WERI-Rb-1 (cell line): ENCODE measurements around the gene PTGDR2.

ENCODE experiments used
- DNase-seq: peaks from one replicate; pipeline ENCODE4 v3.0.0-alpha.2; 2020
- H3K27ac ChIP-seq: fragments of 250-450 bp; sonication (Bioruptor Pico); 2 replicates; pipeline ENCODE4 v1.5.1; 2020; ENCODE audit warnings: mild to moderate bottlenecking, moderate library complexity
- H3K27me3 ChIP-seq: fragments of 250-450 bp; sonication (Bioruptor Pico); 2 replicates; pipeline ENCODE4 v1.5.1; 2021; ENCODE audit warnings: mild to moderate bottlenecking, low read depth, moderate library complexity; ENCODE audit not compliant: insufficient read depth, severe bottlenecking
- H3K36me3 ChIP-seq: fragments of 250-450 bp; sonication (Bioruptor Pico); 2 replicates; pipeline ENCODE4 v1.5.1; 2020; ENCODE audit warnings: mild to moderate bottlenecking, moderate library complexity
- H3K4me3 ChIP-seq: 2 replicates; pipeline ENCODE4 v1.5.1; 2011; ENCODE audit warnings: low read depth, mild to moderate bottlenecking, control low read depth, low read length
- H3K9me3 ChIP-seq: fragments of 250-450 bp; sonication (Bioruptor Pico); 2 replicates; pipeline ENCODE4 v1.5.1; 2021; ENCODE audit warnings: mild to moderate bottlenecking, moderate library complexity; ENCODE audit not compliant: severe bottlenecking
- TF ChIP-seq, protein P1 (sequence below): IDR thresholded peaks from 2 replicates; pipeline ENCODE4 v1.5.1; 2011; ENCODE audit warnings: low read depth, mild to moderate bottlenecking, control low read depth, inconsistent platforms, low read length

The PTGDR2 gene

DNA sequence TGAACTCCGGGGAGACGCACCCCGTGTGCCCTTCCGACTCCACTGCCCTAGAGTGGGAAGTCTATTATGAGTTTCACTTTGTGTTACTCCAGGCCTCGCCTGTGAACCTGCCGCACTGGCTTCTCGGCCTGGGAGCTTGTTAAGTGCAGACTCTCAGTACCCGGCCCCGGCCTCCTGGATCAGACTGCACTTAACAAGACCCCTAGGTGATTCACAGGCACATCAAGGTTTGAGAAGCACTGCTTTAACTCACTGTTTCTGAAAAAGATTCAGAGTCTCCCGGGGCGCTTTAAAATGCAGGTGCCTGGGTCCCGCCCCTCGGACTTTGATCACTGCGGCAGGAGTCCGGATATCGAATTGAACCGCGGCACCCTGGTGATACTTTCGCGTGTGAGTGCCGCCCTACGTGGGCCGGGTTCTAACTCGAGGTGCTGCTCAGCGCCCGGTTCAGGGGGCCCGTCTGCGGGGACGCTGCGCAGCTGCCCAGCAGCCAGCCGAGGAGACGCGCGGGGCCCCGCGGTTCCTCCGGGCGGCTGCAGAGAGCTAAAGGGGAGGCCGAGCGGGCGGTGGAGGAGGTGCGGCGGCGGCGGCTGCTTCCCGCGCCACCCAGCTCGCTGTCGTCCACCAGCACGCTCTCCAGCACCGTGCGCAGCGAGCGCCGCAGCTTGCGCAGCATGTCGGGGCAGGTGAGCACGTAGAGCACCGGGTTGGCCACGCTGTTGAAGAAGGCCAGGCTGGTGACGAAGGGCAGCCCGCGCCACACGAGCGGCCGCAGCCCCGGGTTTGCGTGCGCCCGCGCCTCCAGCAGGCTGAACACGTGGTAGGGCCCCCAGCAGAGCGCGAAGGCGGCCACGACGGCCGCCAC lies 3.4 kb downstream of the PTGDR2 start:
- no peaks in the 10 kb centered on the region for H3K27me3 ChIP-seq
- DNase-seq = no peak
- TF ChIP-seq, protein P1, sequence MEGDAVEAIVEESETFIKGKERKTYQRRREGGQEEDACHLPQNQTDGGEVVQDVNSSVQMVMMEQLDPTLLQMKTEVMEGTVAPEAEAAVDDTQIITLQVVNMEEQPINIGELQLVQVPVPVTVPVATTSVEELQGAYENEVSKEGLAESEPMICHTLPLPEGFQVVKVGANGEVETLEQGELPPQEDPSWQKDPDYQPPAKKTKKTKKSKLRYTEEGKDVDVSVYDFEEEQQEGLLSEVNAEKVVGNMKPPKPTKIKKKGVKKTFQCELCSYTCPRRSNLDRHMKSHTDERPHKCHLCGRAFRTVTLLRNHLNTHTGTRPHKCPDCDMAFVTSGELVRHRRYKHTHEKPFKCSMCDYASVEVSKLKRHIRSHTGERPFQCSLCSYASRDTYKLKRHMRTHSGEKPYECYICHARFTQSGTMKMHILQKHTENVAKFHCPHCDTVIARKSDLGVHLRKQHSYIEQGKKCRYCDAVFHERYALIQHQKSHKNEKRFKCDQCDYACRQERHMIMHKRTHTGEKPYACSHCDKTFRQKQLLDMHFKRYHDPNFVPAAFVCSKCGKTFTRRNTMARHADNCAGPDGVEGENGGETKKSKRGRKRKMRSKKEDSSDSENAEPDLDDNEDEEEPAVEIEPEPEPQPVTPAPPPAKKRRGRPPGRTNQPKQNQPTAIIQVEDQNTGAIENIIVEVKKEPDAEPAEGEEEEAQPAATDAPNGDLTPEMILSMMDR = no peak
- no peak overlapping the region for H3K4me3 ChIP-seq
- H3K9me3 ChIP-seq = no peaks in the 10 kb centered on the region
- H3K36me3 ChIP-seq = peaks cover 7% of the 10 kb centered on the region
- H3K27ac ChIP-seq = no peak overlapping the region

DNA sequence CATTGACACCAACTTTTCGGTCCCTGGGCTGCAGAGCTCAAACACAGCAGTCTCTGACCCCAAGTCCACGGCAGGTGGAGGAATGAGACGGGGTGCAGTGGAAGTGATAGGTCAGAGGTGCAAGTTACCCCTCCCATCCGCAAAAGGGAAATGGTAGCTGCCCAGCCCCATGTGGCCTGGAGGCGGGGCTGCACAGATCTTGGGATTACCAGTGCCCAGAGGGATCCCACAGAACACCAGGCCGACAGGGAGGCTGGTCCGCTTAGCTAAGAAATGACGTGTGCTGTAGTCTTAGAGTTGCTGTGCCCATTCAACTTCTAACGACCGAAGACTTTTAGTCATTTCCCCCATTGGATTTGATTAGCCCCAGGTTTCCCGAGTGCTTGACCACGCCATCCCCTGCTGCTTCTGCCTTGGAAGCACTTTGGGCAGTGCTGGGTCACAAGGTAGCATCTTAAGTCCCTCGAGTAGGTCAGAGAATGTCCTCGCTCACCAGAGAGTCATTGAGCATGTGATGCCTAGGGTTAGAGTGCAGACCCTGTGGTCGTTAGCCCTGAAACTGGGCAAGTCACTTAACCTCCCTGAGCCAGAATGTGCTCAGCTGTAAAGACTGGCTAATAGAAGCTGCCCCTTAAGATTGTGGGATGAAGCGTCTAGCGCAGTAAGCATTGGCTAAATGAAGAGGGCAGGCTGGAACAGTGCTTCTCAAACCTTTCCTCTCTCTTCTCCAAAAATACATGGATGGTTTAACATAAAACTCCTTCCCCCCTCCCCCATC lies 4.2 kb downstream of the PTGDR2 start:
- TF ChIP-seq, protein P1 = no peak
- Histone ChIP-seq H3K27ac (no peak overlapping the region), H3K4me3 (no peak overlapping the region), H3K9me3 (no peaks in the 10 kb centered on the region), H3K36me3 (peaks cover 7% of the 10 kb centered on the region), H3K27me3 (no peaks in the 10 kb centered on the region)
- DNase-seq = no peak

DNA sequence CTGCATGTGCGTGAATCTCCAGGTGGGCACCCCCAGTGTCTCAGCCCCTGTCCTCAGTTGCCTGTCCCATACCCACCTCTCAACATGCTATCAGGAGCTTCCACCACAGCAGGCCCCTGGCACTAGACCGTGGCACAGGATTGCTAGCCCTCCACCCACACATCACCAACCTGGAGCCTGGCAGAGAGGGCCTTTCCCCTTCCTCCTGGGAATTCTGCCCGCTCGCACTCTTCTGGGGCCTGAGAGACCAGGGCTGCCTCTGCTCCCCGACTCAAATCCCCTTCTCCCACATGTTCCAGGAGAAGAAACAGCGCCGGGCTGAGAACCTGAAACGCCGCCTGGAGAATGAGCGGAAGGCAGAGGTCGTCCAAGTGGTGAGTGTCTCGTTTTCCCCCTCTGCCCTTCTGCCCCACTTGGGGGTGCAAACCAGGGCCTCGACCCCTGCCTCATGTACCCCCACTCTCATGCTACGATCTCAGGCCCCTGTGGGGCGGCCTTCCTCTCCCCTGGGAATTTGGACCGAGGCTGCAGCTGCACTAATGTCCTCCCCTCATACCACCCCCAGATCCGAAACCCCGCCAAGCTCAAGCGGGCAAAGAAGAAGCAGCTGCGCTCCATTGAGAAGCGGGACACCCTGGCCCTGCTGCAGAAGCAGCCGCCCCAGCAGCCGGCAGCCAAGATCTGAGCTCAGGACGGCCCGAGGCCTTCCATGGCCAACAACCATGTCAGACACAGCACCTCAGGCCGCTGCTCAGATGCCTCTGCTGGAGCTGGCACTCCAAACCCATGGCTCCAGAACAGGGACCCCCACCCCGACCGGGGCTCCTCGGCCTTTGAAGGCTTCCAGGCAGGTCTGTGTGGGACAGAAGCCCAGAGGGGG lies 5.9 kb downstream of the PTGDR2 start:
- TF ChIP-seq, protein P1 = no peak
- Histone ChIP-seq H3K27me3 (no peaks in the 10 kb centered on the region), H3K9me3 (no peaks in the 10 kb centered on the region), H3K27ac (no peak overlapping the region), H3K36me3 (peaks cover 11% of the 10 kb centered on the region), H3K4me3 (no peak overlapping the region)
- DNase-seq = no peak

DNA sequence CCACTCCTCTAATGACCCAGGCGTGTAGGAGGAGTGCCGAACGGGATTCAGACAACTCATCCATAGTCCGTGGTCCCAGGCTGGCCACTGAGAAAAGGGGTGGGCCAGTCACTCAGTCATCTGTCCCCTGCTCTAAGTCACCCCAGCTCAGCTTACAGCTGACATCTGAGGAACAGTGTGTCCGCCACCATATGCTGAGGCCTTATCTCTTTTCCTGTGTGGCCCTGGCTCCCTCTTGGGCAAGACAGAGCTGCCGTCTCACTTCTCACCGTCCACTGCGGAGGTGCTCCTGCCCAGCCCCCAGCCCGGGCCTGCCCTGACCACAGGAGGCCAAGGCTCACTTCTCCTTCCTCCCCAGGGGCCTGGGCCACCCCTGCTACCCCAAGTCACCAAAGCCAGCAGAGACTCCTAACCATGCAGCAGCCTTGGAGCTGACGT lies 7.0 kb downstream of the PTGDR2 start:
- DNase-seq = peak; percentile 59
- H3K36me3 ChIP-seq = peaks cover 15% of the 10 kb centered on the region
- TF ChIP-seq, protein P1 = no peak
- H3K27me3 ChIP-seq = no peaks in the 10 kb centered on the region
- peak overlapping the region; percentile 63 for H3K27ac ChIP-seq
- H3K9me3 ChIP-seq = no peaks in the 10 kb centered on the region
- H3K4me3 ChIP-seq = no peak overlapping the region

DNA sequence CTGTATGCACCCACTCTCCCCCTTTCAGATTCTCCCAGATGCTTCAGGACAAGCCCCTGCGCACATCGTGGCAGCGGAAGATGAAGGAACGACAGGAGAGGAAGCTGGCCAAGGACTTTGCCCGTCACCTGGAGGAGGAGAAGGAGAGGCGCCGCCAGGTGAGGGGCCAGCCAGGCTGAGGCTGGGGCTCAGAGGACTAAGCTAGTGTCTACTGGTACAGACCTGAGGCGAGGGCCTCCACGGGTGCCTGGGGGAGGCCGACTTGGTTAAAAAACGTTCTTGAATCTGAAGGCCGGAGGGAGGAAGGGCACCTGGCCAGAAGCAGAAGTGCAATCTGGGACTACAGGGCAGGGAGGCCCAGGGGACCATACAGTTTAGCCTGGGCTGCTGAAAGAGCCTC lies 7.9 kb downstream of the PTGDR2 start:
- Histone ChIP-seq H3K36me3 (peaks cover 15% of the 10 kb centered on the region), H3K4me3 (no peak overlapping the region), H3K9me3 (no peaks in the 10 kb centered on the region), H3K27me3 (no peaks in the 10 kb centered on the region), H3K27ac (no peak overlapping the region)
- no peak for DNase-seq
- TF ChIP-seq, protein P1 = no peak
